Cortex of kidney (tissue), 1 donor: Measurements from ENCODE around the gene SH3RF3.

ENCODE experiments used
- DNase-seq: peaks from one replicate; lab custom pipeline; 2025; lab: John Stamatoyannopoulos, UW

Gene SH3RF3

DNA sequence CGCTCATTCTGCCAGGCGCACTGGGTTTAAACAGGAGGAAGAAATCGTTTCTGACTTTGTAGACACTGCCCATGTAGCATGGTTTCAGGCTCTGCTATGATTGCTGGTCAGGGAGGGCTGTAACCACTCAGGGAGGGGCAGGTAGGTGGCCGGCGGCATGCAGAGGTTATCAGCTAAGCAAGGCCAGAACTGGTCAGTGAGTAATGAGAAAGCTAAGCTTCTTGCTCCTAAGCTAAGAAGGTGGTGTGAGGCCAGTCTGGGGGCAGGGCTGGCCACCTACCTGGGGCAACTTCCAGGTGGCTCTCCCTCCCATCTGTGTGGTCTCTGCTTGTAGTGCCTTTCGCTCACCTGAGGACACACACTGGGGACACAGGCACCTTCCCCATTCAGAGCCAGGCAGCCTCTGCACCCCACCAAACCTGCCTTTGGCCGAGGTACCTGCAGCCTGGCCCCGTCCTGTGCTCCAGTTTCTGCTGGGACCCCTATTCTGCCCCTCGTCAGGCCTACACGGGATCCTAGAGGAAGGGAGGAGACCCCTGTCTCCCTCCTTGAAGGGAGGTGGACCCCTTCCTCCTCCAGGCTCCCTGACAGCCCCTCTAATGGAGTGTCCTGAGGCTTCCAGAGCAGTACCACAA is 288.8 kb downstream of the SH3RF3 start:
- DNase-seq, result no peak

DNA sequence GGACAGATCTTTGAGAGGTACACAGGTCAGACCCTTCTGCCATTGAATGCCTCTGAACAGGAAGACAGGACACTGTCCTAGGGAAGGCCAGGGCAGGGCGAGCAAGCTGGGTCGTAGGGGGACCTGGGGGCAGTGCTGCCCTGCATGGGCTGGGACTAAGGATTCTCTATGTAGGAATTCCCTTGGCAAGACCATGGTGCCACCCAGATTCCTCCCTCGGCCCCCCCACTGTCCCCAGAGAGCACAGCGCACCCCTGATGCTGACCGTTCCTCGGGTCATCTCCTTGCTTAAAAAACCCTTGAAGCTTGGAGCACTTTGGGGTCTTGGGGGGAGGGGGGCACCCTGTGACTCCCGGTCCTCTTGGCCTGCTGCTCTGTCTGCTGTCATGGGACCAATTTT is 289.7 kb downstream of the SH3RF3 start:
- DNase-seq, result no peak

DNA sequence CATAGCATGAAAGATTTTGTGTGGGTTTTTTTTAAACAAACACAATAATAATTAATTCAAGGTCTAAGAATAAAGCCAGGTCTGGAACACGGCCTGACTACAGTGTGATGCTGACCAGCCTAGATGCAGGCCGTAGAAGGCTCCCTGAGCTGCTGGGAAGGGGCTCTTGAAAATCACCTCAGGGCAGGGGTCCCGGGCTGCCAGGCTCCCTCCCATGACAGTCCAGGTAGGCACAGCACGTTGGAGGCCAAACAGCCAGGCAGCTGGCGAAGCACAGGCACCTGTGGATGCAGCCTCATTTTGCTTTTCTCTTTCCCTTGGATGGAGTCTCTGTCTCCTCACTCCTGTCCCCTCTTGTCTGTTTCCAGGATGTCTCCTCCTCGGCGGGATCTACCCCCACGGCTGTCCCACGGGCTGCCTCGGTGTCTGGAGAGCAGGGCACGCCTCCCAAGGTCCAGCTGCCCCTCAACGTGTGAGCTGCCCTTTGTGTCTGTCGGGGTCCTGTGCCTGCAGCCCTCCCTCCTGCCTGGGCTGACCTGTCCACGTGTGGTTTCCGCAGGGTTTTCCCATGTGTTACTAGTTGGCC is 290.3 kb downstream of the SH3RF3 start:
- no peak for DNase-seq

DNA sequence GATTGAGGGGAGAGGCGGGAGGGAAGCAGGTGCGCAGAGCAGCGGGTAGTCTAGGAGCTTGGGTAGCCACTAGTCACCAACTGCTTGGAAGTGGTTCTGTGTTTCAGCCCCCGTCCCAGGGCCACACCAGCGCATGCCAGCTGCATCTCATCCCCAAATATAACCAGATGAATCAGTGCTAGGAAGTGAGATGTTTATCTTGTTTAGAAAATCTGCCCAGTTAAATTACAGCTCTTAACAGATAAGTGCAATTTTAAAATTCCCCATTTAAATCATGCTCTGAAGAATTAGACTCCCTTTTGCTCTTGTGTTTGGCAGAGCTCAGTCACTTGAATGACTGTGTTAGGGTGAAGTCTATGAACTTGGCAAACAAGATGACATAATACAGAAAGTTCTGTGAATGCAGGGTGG is 291.0 kb downstream of the SH3RF3 start:
- no peak for DNase-seq

DNA sequence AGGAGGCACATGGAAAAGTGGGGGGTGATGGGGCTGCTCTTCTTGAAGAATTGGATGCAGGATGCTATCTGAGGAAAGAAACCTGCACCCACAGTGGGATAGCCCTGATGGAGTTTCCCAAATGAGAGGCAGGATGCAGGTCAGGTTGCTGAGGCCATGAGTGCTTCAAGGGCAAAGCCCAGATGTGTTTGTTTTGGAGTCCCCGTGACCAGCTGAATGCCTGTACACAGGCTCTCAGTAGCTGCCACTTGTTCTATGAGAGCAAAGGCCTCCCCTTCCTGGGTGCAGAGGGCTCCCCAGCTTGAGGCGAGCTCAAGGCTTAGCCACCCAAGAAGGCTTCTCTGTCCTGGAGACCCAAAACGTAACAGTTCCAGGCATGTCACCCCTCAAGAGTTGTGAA is 292.1 kb downstream of the SH3RF3 start:
- no peak for DNase-seq

GRCh38 chr2:109421642-109422041 is 292.6 kb downstream of the SH3RF3 start:
- no peak for DNase-seq

GRCh38 chr2:109422071-109422757 is 293.2 kb downstream of the SH3RF3 start:
- no peak for DNase-seq

- no peak for DNase-seq
Observed at GRCh38 chr2:109422758-109423500, 293.9 kb downstream of the SH3RF3 start.

DNA sequence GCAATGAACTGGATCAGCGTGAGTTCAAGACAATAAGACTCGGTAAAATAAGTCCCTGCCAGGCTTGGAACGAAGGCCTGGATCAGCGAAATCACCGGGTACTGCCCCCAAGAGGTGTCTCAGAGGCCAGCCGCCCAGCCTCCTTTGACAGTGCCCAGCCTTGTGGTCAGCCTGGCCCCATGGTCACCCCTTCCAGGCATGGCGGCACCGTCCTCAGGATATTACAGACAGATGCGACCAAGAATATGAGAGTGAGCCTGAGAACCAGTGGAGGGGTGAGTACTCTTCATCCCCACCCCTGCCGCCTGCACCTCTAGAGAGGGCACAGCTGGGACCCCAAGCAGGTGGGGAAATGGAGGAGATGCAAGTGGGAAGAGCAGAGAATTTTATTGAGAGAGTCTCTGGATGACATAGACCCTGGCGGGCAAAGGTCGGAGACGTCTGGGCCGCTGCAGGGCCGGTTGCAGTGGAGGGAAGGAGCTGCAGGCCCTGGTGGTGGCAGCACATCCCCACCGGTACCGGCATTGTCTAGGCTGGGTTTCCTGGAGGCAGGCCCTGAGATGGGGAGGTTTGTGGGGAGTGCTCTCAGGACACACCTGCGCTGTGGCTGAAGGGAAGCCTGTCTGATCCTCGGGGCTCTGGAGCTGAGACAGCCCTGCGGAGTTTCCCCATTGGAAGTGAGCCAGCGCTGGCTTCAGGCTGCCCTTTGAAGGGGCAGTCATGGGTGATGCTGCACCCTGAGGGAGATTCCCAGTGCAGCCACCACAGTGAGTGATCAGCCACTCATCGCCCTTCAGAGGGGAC is 294.8 kb downstream of the SH3RF3 start:
- DNase-seq, result no peak

- DNase-seq, result no peak
Observed at GRCh38 chr2:109425411-109425810, 296.4 kb downstream of the SH3RF3 start.

DNA sequence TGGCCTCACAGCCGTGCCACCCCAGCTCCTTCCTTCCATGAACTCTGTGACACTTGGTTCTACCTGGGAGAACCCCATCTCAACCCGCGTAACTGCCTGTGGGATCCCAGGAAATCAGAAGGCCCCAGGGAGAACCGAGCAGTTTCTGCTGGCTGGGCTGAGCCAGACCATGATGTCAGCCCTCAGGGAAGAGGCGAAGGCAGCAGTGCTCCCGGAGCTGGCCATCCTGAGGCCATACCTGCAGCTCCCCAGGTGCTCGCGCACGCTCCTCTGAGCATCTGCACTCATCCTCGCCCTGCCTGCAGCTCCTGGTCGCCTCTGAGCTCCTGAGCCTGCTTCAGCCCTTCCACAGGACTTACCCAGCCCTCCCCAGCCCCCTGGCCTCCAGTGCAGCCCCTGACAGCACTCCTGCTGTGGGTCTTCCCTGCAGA is 298.7 kb downstream of the SH3RF3 start:
- DNase-seq, result no peak

- no peak for DNase-seq
Observed at GRCh38 chr2:109428281-109428680, 299.3 kb downstream of the SH3RF3 start.

- DNase-seq, result no peak
Observed at GRCh38 chr2:109428841-109429566, 300.0 kb downstream of the SH3RF3 start.

- DNase-seq, result no peak
Observed at GRCh38 chr2:109429567-109430328, 300.7 kb downstream of the SH3RF3 start.

DNA sequence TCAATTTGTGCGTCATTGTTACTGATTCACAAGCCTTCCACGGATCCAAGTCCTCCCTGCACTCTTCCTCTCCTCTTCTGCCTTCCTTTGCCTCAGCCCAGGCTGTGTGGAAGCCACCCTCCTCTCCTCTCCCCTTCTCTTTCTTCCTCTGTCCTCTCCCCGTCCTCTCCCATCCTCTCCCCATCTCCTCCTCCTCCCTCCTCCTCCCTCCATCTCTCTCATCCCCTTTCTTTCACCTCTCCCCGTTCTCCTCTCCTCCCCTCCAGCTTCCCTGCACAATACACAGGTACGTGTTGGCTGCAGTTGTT is 301.3 kb downstream of the SH3RF3 start:
- DNase-seq, result no peak

- no peak for DNase-seq
Observed at GRCh38 chr2:109432421-109432820, 303.4 kb downstream of the SH3RF3 start.

GRCh38 chr2:109433486-109433885 is 304.5 kb downstream of the SH3RF3 start:
- no peak for DNase-seq

GRCh38 chr2:109433926-109434325 is 304.9 kb downstream of the SH3RF3 start:
- no peak for DNase-seq

DNA sequence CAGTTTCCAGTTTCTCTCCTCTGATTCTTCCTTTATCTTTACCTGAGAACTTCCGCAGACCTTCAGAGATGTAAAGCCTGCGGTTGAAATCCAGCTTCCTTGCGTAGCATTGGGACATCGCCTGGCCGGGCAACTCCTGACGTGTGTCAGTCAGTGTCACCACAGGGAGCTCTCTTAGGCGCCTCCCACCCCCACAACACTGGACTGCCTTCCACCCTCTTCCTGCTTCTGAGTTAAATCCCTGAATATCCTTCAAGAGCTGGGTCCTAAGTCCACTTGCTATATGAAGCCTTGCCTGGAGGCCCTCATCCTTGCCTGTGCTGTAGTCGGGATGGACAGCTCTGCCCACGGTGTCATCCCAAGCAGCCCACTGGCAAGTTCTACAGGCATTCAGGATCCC is 305.3 kb downstream of the SH3RF3 start:
- DNase-seq, result no peak

DNA sequence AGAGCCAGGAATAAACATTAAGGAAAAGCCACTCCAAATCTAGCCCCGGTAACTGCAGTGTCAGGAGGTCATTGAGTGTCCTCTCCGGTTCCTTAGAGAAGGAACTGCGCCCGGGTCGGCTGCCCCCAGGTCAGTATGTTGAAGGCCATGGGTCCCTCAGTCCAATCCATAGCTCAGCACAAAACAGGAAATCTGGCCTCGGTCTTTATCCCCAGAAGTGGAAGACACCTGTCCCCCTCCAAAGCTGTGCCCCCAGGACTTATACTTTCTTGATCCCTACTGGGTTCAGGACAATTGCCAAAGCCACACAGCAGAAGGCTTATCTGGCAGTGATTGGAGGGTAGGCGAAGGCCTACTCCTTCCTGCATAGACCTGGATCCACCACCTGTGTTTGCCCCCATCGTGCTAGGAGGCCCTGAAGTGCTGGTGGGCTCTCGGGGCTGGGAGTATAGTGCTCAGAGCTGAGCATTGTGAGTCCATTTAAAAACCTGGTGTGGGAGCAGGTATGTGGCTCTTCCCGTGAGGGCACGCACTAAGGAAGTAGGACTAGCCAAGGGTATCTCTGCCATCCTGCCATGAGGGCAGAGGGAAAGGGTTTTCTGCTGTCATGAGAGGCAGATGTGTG is 306.2 kb downstream of the SH3RF3 start:
- no peak for DNase-seq
